Esophagus squamous epithelium (tissue), 4 donors: Measurements from ENCODE around the gene B4GALT5.

Experiments used
- POLR2A ChIP-seq, 4 donors: fragments of 450-650 bp; IDR thresholded peaks; one replicate each; pipeline ENCODE4 v1.6.1; 2017; ENCODE audit warnings: antibody characterized with exemption in 4 of 4, mild to moderate bottlenecking in 4 of 4, moderate library complexity in 3 of 4
- TF ChIP-seq, protein P1 (sequence below), 6 experiments: fragments of 450-650 bp in 4 of 6; fragments of 200-600 bp in 2 of 6; sonication (generic) in 2 of 6; IDR thresholded peaks; one replicate each; pipeline ENCODE4 v1.5.1; 2016 to 2019; ENCODE audit warnings: antibody characterized with exemption in 6 of 6, mild to moderate bottlenecking in 4 of 6, moderate library complexity in 4 of 6

DNA sequence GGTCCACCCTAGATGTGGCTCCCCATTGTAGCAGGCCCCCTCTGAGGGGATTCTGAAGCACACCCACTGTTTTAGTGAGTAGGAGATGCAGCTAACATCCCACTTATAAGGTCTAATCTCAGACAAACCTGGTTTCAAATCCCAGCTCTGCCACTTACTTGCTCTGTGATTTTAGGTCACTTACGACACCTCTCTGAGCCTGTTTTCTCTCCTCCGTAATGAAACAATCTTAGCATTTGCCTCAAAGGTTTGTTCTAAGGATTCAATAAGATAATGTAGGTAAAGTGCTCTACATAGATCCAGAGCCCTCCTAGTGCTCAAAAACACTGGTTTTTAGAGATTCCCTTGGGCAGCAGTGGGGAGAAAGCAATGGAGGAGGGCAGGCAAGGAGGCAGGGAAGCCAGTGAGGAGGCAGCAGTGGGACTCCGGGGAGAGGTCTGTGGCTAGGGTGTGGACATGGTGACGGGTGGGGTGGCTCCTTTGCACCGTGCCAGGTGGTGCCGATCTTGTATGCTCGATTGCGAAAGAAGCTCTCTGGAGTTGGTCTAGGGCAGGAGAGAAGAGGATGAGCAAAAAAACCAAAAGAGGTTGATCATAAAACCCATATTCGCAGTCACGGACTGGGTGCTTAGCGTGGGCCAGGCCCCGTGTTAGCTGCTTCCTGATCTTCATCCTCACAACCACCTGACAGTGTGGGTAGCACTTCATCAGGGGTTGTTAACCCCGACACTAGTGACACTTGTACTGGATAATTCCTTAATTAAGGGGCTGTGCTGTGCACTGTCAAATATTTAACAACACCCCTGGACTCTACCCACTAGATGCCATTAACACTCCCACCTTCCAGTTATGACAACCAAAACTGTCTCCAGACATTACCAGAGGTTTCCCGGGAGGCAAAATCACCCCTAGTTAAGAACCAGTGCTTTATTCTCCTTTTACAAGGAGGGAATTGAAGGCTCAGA, 129.0 kb downstream of the B4GALT5 start:
- TF ChIP-seq, protein P1, sequence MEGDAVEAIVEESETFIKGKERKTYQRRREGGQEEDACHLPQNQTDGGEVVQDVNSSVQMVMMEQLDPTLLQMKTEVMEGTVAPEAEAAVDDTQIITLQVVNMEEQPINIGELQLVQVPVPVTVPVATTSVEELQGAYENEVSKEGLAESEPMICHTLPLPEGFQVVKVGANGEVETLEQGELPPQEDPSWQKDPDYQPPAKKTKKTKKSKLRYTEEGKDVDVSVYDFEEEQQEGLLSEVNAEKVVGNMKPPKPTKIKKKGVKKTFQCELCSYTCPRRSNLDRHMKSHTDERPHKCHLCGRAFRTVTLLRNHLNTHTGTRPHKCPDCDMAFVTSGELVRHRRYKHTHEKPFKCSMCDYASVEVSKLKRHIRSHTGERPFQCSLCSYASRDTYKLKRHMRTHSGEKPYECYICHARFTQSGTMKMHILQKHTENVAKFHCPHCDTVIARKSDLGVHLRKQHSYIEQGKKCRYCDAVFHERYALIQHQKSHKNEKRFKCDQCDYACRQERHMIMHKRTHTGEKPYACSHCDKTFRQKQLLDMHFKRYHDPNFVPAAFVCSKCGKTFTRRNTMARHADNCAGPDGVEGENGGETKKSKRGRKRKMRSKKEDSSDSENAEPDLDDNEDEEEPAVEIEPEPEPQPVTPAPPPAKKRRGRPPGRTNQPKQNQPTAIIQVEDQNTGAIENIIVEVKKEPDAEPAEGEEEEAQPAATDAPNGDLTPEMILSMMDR (IDR thresholded peaks at IDR 0.05), result no peak
- no peak for TF ChIP-seq POLR2A (IDR thresholded peaks at IDR 0.05)
